Fibroblast of lung (primary cell): Measurements from ENCODE around the gene PRTN3.

Experiments used
- EZH2 ChIP-seq: IDR thresholded peaks from 2 replicates; pipeline ENCODE4 v1.5.1; 2012; ENCODE audit warnings: low read length, control low read depth, mild to moderate bottlenecking; ENCODE audit errors: missing control alignments
- TF ChIP-seq, protein P1 (sequence below), 2 donors: IDR thresholded peaks in 1 of 2; conservative IDR thresholded peaks in 1 of 2; 1 replicate in 1 of 2; 2 replicates in 1 of 2; pipeline ENCODE4 v1.5.1; 2011 to 2012; ENCODE audit warnings: low read length in 2 of 2, control low read depth in 1 of 2, inconsistent platforms in 1 of 2, low read depth in 1 of 2, mild to moderate bottlenecking in 1 of 2

DNA sequence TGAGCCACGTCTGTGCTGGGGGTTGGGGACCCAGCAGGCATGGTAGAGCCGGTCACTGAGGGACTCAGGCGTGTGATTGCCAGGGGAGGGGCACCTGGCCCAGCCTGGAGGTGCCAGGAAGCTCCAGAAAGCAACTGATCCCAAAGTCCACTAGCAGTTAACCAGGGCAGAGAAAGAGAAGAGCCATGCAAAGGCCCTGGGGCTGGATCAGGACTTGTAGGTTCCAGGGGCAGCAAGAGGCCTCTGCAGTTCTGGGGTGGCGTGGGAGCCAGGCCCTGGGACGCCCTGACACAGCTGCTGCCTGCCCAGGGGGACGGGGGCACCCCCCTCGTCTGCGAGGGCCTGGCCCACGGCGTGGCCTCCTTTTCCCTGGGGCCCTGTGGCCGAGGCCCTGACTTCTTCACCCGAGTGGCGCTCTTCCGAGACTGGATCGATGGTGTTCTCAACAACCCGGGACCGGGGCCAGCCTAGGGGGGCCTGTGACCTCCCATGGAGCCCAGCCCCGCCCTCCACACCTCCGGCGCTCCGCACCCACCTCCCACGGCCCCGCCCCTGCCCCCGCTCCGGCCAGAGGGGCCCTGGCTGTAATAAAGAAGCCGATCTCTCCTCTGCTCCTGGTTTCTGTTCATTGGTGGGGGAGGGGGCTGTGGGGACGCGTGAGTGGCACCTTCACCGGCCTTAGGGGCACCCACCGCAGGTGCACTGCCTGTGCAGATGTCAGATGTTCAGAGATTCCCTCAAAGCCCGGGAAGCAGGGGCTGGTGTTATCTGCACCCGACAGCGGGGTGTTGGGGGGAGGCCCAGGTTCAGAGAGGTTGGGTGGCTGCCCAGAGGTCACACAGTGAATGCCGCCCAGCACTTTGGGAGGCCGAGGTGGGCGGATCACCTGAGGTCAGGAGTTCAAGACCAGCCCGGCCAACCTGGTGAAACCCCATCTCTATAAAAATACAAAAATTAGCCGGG, 9.1 kb upstream of the PRTN3 start:
- TF ChIP-seq, protein P1, sequence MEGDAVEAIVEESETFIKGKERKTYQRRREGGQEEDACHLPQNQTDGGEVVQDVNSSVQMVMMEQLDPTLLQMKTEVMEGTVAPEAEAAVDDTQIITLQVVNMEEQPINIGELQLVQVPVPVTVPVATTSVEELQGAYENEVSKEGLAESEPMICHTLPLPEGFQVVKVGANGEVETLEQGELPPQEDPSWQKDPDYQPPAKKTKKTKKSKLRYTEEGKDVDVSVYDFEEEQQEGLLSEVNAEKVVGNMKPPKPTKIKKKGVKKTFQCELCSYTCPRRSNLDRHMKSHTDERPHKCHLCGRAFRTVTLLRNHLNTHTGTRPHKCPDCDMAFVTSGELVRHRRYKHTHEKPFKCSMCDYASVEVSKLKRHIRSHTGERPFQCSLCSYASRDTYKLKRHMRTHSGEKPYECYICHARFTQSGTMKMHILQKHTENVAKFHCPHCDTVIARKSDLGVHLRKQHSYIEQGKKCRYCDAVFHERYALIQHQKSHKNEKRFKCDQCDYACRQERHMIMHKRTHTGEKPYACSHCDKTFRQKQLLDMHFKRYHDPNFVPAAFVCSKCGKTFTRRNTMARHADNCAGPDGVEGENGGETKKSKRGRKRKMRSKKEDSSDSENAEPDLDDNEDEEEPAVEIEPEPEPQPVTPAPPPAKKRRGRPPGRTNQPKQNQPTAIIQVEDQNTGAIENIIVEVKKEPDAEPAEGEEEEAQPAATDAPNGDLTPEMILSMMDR (conservative IDR thresholded peaks at IDR 0.05 in 1 of 2, IDR thresholded peaks at IDR 0.05 in 1 of 2; ENCODE audit: low read depth in 1 of 2, low read length in 2 of 2) = no peak
- no peak for TF ChIP-seq EZH2
